Activated CD4-positive, CD25-positive, alpha-beta regulatory T cell treated with anti-CD3 and anti-CD28 coated beads, Interleukin-2, amount 50 U/mL, for 24 hours (primary cell): ENCODE results near the gene PSMA6.
A peak's percentile ranks its signal among the peaks of the same experiment; 100 is the strongest.
"Not testable (repeated sequence)": the region's sequence is repeated elsewhere in the genome, so short reads cannot be mapped to it uniquely, and the experiment has no call there.

Source experiments
- ATAC-seq, 2 donors: fragments of 150-1000 bp; cut with Tn5 transposase; one replicate each; pipeline ENCODE4 v1.10.0; 2021; ENCODE audit warnings: mild to moderate bottlenecking in 1 of 2, moderate library complexity in 1 of 2

The PSMA6 gene

GRCh38 chr14:35292051-35292769, at the start of gene PSMA6:
TSS of gene PSMA6 (plus strand) at chr14:35292382. CDS start at chr14:35292477, 95 bp downstream.
- ATAC-seq: peak; percentile 76 to 82

- no peak for ATAC-seq
These were observed 49.4 kb upstream of the PSMA6 start for GRCh38 chr14:35242599-35243311.

- ATAC-seq: no peak
These were observed 48.2 kb upstream of the PSMA6 start for GRCh38 chr14:35243956-35244355.

- no peak for ATAC-seq
These were observed 47.6 kb upstream of the PSMA6 start for GRCh38 chr14:35244542-35244941.

GRCh38 chr14:35245051-35245450, 47.1 kb upstream of the PSMA6 start:
- ATAC-seq: no peak

- no peak for ATAC-seq
These were observed 44.3 kb upstream of the PSMA6 start for GRCh38 chr14:35247777-35248475.

GRCh38 chr14:35248476-35248788, 43.8 kb upstream of the PSMA6 start:
- no peak for ATAC-seq

- ATAC-seq: no peak
These were observed 41.9 kb upstream of the PSMA6 start for GRCh38 chr14:35250319-35250718.

- ATAC-seq: no peak
These were observed 39.7 kb upstream of the PSMA6 start for GRCh38 chr14:35252451-35252868.

GRCh38 chr14:35253056-35253455, 39.1 kb upstream of the PSMA6 start:
- not testable (repeated sequence) for ATAC-seq

- not testable (repeated sequence) for ATAC-seq
These were observed 38.1 kb upstream of the PSMA6 start for GRCh38 chr14:35254034-35254622.

- ATAC-seq: peak; percentile 38 to 56
These were observed 37.4 kb upstream of the PSMA6 start for GRCh38 chr14:35254736-35255135.

GRCh38 chr14:35255711-35256110, 36.5 kb upstream of the PSMA6 start:
- ATAC-seq: no peak

- ATAC-seq: no peak
These were observed 34.4 kb upstream of the PSMA6 start for GRCh38 chr14:35257809-35258208.

GRCh38 chr14:35258420-35258819, 33.8 kb upstream of the PSMA6 start:
- ATAC-seq: no peak

- ATAC-seq: no peak
These were observed 30.4 kb upstream of the PSMA6 start for GRCh38 chr14:35261774-35262173.

GRCh38 chr14:35262436-35262835, 29.7 kb upstream of the PSMA6 start:
- ATAC-seq: no peak

- ATAC-seq: no peak
These were observed 23.2 kb upstream of the PSMA6 start for GRCh38 chr14:35268946-35269345.

GRCh38 chr14:35274805-35275204, 17.4 kb upstream of the PSMA6 start:
- ATAC-seq: no peak

- no peak for ATAC-seq
These were observed 15.0 kb upstream of the PSMA6 start for GRCh38 chr14:35277179-35277578.

- ATAC-seq: no peak
These were observed 12.8 kb upstream of the PSMA6 start for GRCh38 chr14:35279369-35279768.

GRCh38 chr14:35281341-35281740, 10.8 kb upstream of the PSMA6 start:
- ATAC-seq: no peak

GRCh38 chr14:35284506-35284905, 7.7 kb upstream of the PSMA6 start:
- no peak for ATAC-seq
